ENCODE data around the gene PPP4R3A. TPM values are rescaled to one million over a fixed set of nuclear protein-coding genes. Genes with fewer than 3 reads are reported as not detected.
"Not testable (repeated sequence)": the region's sequence is repeated elsewhere in the genome, so short reads cannot be mapped to it uniquely, and the experiment has no call there.

Gene PPP4R3A
- total and polyA plus RNA-seq, 12 donors, result 28.1 to 69.2 (median 52.6) TPM

DNA sequence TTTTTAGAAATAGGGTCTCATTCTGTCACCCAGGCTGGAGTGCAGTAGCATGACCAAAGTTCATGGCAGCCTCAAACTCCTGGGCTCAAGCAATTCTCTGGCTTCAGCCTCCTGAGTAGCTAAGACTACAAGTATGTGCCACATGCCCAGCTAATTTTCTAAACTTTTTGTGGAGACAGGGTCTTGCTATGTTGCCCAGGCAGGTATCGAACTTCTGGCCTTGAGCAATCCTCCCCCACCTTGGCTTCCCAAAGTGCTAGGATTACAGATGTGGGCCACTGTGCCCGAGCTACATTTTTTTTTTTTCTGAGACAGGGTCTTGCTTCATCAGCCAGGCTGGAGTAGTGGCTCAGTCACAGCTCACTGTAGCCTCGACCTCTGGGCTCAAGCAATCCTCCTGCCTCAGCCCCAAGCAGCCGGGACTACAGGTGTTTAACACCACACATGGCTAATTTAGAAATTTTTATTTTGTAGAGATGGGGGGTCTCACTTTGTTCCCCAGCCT, 7.1 kb downstream of the PPP4R3A start:
- peaks cover 6 to 66% of the 10 kb centered on the region in 2 donors for H3K4me1 ChIP-seq (replicated peaks in 1 of 2)
- H3K9me3 ChIP-seq (replicated peaks in 1 of 3), result no peaks in the 10 kb centered on the region
- no peaks in the 10 kb centered on the region for H3K27me3 ChIP-seq
- TF ChIP-seq, protein P1, sequence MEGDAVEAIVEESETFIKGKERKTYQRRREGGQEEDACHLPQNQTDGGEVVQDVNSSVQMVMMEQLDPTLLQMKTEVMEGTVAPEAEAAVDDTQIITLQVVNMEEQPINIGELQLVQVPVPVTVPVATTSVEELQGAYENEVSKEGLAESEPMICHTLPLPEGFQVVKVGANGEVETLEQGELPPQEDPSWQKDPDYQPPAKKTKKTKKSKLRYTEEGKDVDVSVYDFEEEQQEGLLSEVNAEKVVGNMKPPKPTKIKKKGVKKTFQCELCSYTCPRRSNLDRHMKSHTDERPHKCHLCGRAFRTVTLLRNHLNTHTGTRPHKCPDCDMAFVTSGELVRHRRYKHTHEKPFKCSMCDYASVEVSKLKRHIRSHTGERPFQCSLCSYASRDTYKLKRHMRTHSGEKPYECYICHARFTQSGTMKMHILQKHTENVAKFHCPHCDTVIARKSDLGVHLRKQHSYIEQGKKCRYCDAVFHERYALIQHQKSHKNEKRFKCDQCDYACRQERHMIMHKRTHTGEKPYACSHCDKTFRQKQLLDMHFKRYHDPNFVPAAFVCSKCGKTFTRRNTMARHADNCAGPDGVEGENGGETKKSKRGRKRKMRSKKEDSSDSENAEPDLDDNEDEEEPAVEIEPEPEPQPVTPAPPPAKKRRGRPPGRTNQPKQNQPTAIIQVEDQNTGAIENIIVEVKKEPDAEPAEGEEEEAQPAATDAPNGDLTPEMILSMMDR (IDR thresholded peaks at IDR 0.05), result no peak
- TF ChIP-seq POLR2A (IDR thresholded peaks at IDR 0.05), result no peak
- intact Hi-C loops (cut with DNase I), result no loop called here
- H3K4me3 ChIP-seq, result no peak overlapping the region
- H3K27ac ChIP-seq, result no peak overlapping the region
- no peaks in the 10 kb centered on the region for H3K36me3 ChIP-seq (replicated peaks in 1 of 2)
- WGBS, 4 donors, result 57 to 73% (median 70%) methylated on average over 4 of the region's 4 CpGs
- DNase-seq, result no peak

- no peaks in the 10 kb centered on the region for H3K27me3 ChIP-seq
- TF ChIP-seq POLR2A (IDR thresholded peaks at IDR 0.05), result no peak
- TF ChIP-seq, protein P1 (IDR thresholded peaks at IDR 0.05), result no peak
- intact Hi-C loops (cut with DNase I), result no loop called here
- DNase-seq, result no peak
- H3K27ac ChIP-seq, result no peak overlapping the region
- H3K4me1 ChIP-seq (replicated peaks in 1 of 2), result peaks cover 11 to 67% of the 10 kb centered on the region in 2 donors
- no peaks in the 10 kb centered on the region for H3K9me3 ChIP-seq (replicated peaks in 1 of 3)
- H3K36me3 ChIP-seq (replicated peaks in 1 of 2), result no peaks in the 10 kb centered on the region
- H3K4me3 ChIP-seq, result no peak overlapping the region
- WGBS, 4 donors, result 79 to 85% (median 82%) methylated on average over 11 of the region's 11 CpGs
These were observed 7.9 kb downstream of the PPP4R3A start for GRCh38 chr14:91501951-91502930.

DNA sequence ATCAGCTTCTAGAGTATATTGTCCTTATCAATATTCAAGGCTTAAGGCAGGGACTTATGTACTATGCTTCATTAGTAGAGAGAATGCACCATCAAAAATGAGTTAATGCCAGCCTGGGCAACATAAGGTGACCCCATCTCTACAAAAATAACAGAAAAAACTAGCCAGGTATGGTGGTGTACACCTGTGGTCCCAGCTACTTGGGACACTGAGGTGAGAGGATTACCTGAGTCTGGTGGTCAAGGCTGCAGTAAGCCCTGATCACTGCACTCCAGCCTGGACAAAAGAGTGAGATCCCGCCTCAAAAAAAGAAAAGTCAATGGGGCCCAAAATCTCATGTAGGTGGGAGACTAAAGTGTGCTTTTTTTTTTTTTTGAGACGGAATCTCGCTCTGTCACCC, 8.8 kb downstream of the PPP4R3A start:
- Histone ChIP-seq H3K9me3 (replicated peaks in 1 of 3) (no peaks in the 10 kb centered on the region), H3K4me3 (no peak overlapping the region), H3K36me3 (replicated peaks in 1 of 2) (no peaks in the 10 kb centered on the region), H3K27me3 (no peaks in the 10 kb centered on the region), H3K27ac (no peak overlapping the region), H3K4me1 (replicated peaks in 1 of 2) (peaks cover 12 to 68% of the 10 kb centered on the region in 2 donors)
- DNase-seq, result no peak
- no peak for TF ChIP-seq POLR2A (IDR thresholded peaks at IDR 0.05)
- TF ChIP-seq, protein P1 (IDR thresholded peaks at IDR 0.05), result no peak
- WGBS, 4 donors, result 95 to 100% (median 97%) methylated on average over 1 to 3 of the region's 3 CpGs
- intact Hi-C loops (cut with DNase I), result no loop called here

GRCh38 chr14:91496790-91497189, 13.3 kb downstream of the PPP4R3A start:
- no peaks in the 10 kb centered on the region for H3K27me3 ChIP-seq
- H3K4me1 ChIP-seq (replicated peaks in 1 of 2), result peaks cover 15 to 78% of the 10 kb centered on the region in 2 donors
- H3K36me3 ChIP-seq (replicated peaks in 1 of 2), result no peaks in the 10 kb centered on the region
- DNase-seq, result no peak
- intact Hi-C loops (cut with DNase I), result no loop called here
- no peaks in the 10 kb centered on the region for H3K9me3 ChIP-seq (replicated peaks in 1 of 3)
- no peak overlapping the region for H3K4me3 ChIP-seq
- WGBS, 4 donors, result 98 to 100% (median 100%) methylated on average over 1 of the region's 1 CpG
- TF ChIP-seq POLR2A (IDR thresholded peaks at IDR 0.05), result no peak
- TF ChIP-seq, protein P1 (IDR thresholded peaks at IDR 0.05), result no peak
- peak overlapping the region in 1 of 5 donors; percentile 36 for H3K27ac ChIP-seq

DNA sequence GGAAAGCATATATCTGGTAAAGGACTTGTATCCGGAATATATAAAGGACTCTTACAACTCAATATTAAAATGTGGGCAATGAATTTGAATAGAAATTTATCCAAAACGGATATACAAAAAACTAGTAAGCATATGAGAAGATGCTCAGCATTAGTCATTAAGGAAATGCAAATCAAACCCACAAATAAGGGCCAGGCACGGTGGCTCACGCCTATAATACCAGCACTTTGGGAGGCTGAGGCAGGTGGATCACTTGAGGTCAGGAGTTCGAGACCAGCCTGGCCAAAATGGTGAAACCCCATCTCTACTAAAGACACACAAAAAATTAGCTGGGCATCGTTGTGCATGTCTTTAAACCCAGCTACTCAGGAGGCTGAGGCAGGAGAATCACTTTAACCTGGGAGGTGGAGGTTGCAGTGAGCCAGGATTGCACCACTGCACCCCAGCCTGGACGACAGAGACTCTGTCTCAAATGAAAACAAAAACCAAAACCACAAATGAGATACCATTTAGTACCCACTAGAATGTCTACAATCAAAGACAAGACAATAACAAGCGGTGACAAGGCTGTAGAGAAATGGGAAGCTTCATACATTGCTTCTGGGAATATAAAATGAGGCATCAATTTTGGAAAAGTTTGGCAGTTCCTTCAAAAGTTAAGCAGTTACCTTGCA, 15.6 kb downstream of the PPP4R3A start:
- Histone ChIP-seq H3K36me3 (replicated peaks in 1 of 2) (peaks cover 0 to 10% of the 10 kb centered on the region in 2 donors), H3K4me1 (replicated peaks in 1 of 2) (peaks cover 15 to 73% of the 10 kb centered on the region in 2 donors), H3K27ac (peak overlapping the region in 2 of 5 donors; percentile 2 to 36)
- 71 to 77% (median 73%) methylated on average over 8 of the region's 8 CpGs for WGBS, 4 donors
- H3K9me3 ChIP-seq (replicated peaks in 1 of 3); DNase-seq; intact Hi-C loops (cut with DNase I); H3K4me3 ChIP-seq; H3K27me3 ChIP-seq: not testable (repeated sequence)

All from adrenal gland (tissue), 12 donors.